Activated T-helper 17 cell treated with anti-CD3 and anti-CD28 coated beads, Interleukin-2, amount 50 U/mL, for 72 hours (primary cell): ENCODE measurements around the gene UBE2O. TPM values are rescaled to one million over a fixed set of nuclear protein-coding genes. Genes with fewer than 3 reads are reported as not detected.

Experiments
- ATAC-seq: fragments of 150-1000 bp; cut with Tn5 transposase; replicated peaks from 2 replicates; pipeline ENCODE4 v1.10.0; 2021; ENCODE audit warnings: mild to moderate bottlenecking, moderate library complexity
- H3K27ac Mint-ChIP-seq: one replicate; pipeline ENCODE4 v1.8.0; 2022; ENCODE audit warnings: mixed read lengths
- H3K27me3 Mint-ChIP-seq: one replicate; pipeline ENCODE4 v1.8.0; 2022; ENCODE audit warnings: mixed read lengths
- H3K36me3 Mint-ChIP-seq: one replicate; pipeline ENCODE4 v1.8.0; 2022; ENCODE audit warnings: low read depth, mild to moderate bottlenecking, mixed read lengths
- H3K4me1 Mint-ChIP-seq: one replicate; pipeline ENCODE4 v1.8.0; 2022; ENCODE audit warnings: mixed read lengths
- H3K4me3 Mint-ChIP-seq: one replicate; pipeline ENCODE4 v1.8.0; 2022; ENCODE audit warnings: mild to moderate bottlenecking, mixed read lengths
- H3K9me3 Mint-ChIP-seq: one replicate; pipeline ENCODE4 v1.8.0; 2022; ENCODE audit warnings: mixed read lengths
- total RNA-seq, 2 donors: library from RNA; stranded (reverse); gene quantifications; one replicate each; pipeline ENCODE4 v1.2.3, GENCODE V29; 2022

The UBE2O gene
- total RNA-seq, 2 donors from 2014 or later, result 35.3 to 38.7 TPM

DNA sequence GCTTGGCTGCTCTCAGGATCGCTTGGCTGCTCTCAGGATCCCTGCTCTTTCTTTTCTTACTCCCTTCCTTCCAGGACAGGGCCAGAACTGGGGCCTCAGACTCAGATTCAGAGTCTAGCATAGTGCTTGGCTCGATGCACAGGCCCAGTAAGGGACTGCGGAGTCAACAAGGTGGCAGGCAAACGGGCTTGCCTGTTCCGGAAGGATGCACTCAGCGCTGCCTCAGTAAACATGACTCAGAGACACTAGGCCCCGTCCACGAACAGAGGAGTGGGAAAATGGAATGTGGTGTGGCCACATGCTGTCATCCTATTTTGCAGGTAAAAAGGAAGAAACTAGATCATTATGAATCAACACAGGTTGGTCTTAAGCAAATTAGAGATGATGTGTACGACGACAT is 58.8 kb downstream of the UBE2O start:
- no peak for ATAC-seq
- Mint-ChIP-seq H3K4me3 (no peak overlapping the region), H3K9me3 (no peaks in the 10 kb centered on the region), H3K27ac (no peak overlapping the region), H3K4me1 (no peaks in the 10 kb centered on the region), H3K27me3 (no peaks in the 10 kb centered on the region), H3K36me3 (peaks cover 68% of the 10 kb centered on the region)

DNA sequence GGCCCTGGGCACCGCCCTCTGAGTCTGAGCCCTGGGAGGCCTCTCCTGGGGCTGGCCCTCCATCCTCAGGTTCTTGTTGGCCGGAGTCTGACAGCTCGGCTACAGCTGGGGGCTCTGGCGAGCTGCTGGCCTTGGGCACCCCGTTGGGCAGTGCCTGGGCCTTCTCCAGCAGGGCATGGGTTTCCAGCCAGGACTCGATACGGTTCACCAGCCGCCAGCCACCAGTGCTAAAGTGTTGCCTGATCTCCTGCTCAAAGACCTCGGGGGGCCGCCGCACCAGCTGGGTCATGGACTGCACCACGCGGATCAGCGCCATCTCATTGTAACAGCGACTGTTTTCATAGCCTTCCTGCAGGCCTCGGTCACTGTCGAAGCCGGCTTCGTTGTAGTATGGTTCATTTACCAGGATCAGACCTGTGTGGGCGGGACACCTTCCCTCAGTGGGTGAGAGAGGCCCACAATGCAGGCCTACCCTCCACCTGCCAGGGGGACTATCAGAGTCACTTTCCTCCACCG is 61.7 kb downstream of the UBE2O start:
- Mint-ChIP-seq H3K27ac (no peak overlapping the region), H3K9me3 (no peaks in the 10 kb centered on the region), H3K36me3 (peaks cover 47% of the 10 kb centered on the region), H3K4me3 (no peak overlapping the region), H3K27me3 (no peaks in the 10 kb centered on the region), H3K4me1 (no peaks in the 10 kb centered on the region)
- no peak for ATAC-seq

DNA sequence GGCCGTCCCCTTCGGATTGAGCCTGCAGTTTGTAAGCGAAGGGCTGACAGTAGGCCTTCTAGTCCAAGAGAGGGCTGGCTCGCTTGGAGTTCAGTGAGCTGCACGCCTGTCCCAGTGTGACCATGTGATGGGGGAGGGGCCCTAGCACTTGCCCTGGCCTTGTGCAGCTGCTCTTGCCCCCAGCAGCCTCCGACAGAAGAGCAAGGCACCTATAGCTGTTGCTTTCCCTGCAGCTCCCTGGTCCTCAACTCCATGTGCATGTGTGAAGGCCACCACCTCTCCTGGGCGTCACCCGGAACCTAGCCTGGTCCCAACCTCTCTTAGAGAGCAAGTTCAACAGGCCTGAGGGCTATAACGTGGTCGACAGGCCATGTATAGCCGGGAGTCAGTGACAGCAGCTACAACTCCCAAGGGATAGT is 62.9 kb downstream of the UBE2O start:
- H3K4me3 Mint-ChIP-seq, result no peak overlapping the region
- no peaks in the 10 kb centered on the region for H3K4me1 Mint-ChIP-seq
- H3K27ac Mint-ChIP-seq, result no peak overlapping the region
- peaks cover 35% of the 10 kb centered on the region for H3K36me3 Mint-ChIP-seq
- no peaks in the 10 kb centered on the region for H3K9me3 Mint-ChIP-seq
- no peak for ATAC-seq
- no peaks in the 10 kb centered on the region for H3K27me3 Mint-ChIP-seq

DNA sequence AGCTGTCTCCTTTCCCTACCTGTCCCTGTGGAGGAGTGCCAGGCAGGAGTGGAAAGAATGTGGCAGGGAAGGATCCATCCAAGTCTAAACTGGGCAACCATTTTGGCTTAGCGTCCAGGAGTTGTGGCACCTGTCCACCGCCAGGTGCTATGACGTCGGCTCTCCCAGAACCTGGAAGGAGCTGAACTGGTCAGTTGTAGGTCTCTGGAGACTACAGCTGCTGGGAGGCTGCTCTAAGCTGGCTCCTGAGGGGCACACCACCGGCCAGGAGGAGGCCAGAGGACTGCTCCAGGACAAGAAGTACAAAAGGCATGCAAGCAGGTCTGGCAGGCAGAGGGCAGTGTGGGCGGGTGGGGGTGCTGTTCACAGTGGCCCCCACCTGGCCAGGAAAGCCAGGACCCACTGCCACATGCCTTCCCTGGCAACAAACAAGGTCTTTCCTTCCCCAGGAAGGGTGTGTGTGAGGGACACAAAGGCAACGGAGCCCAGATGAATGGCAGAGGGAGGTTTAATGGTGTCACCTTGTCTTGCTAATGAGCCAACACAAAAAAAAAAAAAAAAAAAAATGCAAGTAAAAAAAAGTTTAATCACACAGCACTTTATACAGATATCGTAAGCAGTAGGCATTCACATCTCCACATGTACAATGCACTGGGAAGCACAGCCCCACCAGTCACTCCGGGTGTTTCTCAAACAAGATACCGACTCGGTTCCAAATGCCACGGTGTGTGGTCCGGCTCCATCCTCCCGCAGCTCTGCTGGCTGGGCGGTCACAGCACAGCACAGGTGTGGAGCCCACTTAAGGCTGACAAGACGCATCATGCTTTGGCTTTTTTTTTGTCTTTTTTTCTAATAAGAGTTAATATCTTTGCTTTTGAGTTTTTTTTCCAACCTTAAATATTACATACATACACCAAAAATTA is 63.7 kb downstream of the UBE2O start:
- Mint-ChIP-seq H3K4me1 (no peaks in the 10 kb centered on the region), H3K36me3 (peaks cover 30% of the 10 kb centered on the region), H3K27me3 (no peaks in the 10 kb centered on the region), H3K4me3 (no peak overlapping the region), H3K27ac (no peak overlapping the region), H3K9me3 (no peaks in the 10 kb centered on the region)
- no peak for ATAC-seq

DNA sequence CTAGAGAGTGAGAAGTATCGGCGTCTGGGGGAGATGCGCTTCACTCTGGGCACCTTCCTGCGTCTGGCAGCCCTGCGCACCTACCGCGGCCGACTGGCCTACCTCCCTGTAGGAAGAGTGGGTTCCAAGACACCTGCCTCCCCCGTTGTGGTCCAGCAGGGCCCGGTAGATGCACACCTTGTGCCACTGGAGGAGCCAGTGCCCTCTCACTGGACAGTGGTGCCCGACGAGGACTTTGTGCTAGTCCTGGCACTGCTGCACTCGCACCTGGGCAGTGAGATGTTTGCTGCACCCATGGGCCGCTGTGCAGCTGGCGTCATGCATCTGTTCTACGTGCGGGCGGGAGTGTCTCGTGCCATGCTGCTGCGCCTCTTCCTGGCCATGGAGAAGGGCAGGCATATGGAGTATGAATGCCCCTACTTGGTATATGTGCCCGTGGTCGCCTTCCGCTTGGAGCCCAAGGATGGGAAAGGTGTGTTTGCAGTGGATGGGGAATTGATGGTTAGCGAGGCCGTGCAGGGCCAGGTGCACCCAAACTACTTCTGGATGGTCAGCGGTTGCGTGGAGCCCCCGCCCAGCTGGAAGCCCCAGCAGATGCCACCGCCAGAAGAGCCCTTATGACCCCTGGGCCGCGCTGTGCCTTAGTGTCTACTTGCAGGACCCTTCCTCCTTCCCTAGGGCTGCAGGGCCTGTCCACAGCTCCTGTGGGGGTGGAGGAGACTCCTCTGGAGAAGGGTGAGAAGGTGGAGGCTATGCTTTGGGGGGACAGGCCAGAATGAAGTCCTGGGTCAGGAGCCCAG is 65.8 kb downstream of the UBE2O start:
- H3K4me3 Mint-ChIP-seq, result peak overlapping the region; percentile 51

DNA sequence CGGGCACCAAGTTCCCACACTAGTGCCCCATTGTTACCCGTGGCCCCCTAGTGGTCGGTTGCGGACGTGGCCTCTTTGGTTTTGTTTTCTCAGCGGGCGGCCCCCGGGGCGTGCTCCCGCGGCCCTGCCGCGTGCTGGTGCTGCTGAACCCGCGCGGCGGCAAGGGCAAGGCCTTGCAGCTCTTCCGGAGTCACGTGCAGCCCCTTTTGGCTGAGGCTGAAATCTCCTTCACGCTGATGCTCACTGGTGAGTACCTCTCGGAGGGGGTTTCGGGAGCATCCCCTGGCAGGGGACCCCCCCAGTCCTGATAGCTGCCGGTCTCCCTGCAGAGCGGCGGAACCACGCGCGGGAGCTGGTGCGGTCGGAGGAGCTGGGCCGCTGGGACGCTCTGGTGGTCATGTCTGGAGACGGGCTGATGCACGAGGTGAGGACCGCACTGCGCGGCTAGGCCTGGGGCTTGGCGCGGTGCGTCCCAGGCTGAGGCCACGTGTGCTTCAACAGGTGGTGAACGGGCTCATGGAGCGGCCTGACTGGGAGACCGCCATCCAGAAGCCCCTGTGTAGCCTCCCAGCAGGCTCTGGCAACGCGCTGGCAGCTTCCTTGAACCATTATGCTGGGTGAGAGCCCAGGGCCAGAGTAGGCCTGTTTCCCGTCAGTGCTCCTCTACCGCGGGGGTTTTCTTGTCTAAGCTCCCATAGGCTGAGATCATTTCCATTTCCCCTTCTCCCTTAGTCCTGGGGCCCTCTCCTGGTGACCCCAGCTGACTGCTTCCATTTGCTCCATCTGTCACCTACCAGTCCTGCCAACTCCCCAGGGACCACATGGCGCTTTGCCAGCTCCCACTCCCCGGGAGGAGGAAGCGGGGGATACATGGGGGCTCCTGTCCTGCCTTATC is 66.8 kb downstream of the UBE2O start:
- ATAC-seq, result peak; percentile 29
- Mint-ChIP-seq H3K36me3 (peaks cover 12% of the 10 kb centered on the region), H3K9me3 (no peaks in the 10 kb centered on the region), H3K4me1 (no peaks in the 10 kb centered on the region), H3K4me3 (peak overlapping the region; percentile 51), H3K27me3 (no peaks in the 10 kb centered on the region), H3K27ac (no peak overlapping the region)

More for the DNA sequence above, 65.8 kb downstream of the UBE2O start:
- Mint-ChIP-seq H3K27ac (no peak overlapping the region), H3K36me3 (peaks cover 20% of the 10 kb centered on the region), H3K4me1 (no peaks in the 10 kb centered on the region), H3K9me3 (no peaks in the 10 kb centered on the region), H3K27me3 (no peaks in the 10 kb centered on the region)
- ATAC-seq, result no peak

DNA sequence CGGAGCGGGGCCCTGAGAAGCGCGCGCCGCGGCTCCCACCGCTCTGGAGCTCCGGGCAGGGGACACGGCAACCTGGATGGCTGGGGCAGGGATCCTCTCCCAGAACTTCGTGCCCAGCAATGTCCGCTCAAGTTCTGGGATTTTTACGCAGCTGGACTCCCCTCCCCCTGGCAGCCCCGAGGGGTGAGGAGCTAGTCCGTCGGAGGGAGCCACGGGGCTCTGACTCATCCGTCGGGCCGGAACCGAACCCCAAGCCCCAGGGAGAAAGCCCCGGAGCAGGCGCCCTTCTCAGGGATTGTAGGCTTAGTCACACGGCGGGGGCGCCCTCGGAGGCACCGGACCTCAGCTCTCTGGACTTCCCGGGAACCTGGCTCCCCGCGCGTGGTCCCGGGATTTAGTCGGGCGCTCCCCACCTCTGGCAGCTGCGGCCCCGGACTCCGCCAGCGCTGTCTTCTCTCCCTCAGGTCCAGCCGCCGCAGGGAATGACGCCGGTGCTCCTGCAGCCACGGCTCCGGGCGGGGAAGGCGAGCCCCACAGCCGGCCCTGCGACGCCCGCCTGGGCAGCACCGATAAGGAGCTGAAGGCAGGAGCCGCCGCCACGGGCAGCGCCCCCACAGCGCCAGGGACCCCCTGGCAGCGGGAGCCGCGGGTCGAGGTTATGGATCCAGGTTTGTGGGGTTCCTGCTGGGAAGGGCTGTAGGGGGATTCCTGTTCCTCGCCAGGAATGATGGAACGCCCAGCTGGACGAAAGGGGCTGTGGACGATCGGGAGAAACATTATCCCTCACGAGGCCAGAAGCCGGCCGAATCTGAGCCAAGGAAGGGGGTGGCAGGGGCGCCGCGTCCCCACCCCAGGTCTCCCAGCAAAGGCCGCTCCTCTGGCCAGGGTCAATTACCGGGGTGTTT is 67.7 kb downstream of the UBE2O start:
- peak; percentile 20 for ATAC-seq
- Mint-ChIP-seq H3K4me3 (peak overlapping the region; percentile 51), H3K36me3 (peaks cover 5% of the 10 kb centered on the region), H3K27ac (no peak overlapping the region), H3K4me1 (no peaks in the 10 kb centered on the region), H3K9me3 (no peaks in the 10 kb centered on the region), H3K27me3 (no peaks in the 10 kb centered on the region)

DNA sequence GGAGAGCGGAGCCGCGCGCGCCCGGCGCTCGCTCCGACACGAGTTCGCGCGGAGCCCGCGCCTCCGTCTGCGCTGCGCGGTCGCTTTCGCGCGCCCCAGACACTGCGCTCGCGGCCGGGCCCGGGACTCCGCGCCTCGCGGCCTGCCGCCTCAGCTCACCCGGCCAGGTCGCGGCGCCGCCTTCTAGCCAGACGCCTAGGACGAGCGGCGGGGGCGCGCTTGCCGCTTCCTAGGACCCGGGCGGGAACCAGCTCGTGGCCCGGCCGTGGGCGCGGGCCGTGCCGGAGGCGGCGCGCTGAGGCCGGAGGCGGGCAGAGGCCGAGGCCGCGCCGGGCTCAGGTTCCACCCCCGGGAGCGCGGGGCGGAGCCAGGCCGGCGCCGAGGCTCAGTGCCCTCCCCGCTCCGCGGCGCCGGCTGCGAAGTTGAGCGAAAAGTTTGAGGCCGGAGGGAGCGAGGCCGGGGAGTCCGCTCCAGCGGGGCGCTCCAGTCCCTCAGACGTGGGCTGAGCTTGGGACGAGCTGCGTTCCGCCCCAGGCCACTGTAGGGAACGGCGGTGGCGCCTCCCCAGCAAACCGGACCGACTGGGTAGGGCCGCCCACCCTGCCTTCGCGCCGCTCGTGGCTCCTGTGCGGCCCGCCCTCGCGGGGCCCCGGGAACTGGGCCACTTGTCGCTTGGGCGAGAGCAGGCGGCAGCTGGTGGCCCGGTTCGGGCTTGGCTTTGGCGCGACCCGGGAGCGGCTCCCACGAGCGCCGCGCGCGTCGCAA is 68.5 kb downstream of the UBE2O start, which contains the start of gene SPHK1:
Gene SPHK1 (plus strand): TSS at position 388 of the 765 bp plus-strand sequence. CDS start 1,036 bp downstream, outside the sequence.
- Mint-ChIP-seq H3K9me3 (no peaks in the 10 kb centered on the region), H3K36me3 (no peaks in the 10 kb centered on the region), H3K4me3 (peak within 1 kb of the TSS; percentile 91), H3K27me3 (no peaks in the 10 kb centered on the region), H3K27ac (peak within 1 kb of the TSS; percentile 73), H3K4me1 (no peaks in the 10 kb centered on the region)
- ATAC-seq, result peak; percentile 73

DNA sequence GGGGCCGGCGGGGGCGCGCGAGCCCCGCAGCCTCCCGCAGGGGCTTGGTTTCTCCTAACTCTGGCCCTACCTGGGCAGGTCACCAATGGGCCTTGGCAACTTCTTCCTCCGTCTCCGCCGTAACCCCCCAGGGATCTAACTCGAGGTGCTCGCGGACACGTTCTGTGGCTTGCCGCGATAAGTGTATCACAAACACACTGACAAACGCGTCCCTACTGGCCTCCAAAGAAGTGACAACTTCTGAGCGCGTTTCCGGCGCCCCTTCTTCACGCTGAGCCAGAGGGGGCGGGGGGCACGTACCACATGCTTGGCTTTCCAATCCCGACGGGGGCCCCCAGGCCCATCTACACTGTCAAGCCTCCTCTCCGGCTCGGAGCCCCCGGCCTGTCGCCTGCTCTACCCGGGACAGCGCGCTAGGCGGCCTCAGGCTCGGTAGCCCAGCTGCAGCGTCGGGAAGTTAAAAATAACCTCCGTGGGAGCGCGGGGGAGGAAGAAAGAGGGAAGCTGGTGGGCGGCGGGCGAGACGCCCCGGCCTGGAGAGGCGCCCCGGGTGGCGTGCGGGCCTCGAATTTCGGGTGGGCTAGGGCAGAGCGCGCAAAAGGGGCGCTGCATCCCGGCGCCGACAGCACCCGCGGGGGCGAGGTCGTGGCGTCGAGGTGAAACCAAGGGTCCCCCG is 69.3 kb downstream of the UBE2O start:
- Mint-ChIP-seq H3K9me3 (no peaks in the 10 kb centered on the region), H3K4me1 (no peaks in the 10 kb centered on the region), H3K4me3 (peak overlapping the region; percentile 91), H3K27me3 (no peaks in the 10 kb centered on the region), H3K36me3 (no peaks in the 10 kb centered on the region), H3K27ac (peak overlapping the region; percentile 73)
- ATAC-seq, result peak; percentile 37

DNA sequence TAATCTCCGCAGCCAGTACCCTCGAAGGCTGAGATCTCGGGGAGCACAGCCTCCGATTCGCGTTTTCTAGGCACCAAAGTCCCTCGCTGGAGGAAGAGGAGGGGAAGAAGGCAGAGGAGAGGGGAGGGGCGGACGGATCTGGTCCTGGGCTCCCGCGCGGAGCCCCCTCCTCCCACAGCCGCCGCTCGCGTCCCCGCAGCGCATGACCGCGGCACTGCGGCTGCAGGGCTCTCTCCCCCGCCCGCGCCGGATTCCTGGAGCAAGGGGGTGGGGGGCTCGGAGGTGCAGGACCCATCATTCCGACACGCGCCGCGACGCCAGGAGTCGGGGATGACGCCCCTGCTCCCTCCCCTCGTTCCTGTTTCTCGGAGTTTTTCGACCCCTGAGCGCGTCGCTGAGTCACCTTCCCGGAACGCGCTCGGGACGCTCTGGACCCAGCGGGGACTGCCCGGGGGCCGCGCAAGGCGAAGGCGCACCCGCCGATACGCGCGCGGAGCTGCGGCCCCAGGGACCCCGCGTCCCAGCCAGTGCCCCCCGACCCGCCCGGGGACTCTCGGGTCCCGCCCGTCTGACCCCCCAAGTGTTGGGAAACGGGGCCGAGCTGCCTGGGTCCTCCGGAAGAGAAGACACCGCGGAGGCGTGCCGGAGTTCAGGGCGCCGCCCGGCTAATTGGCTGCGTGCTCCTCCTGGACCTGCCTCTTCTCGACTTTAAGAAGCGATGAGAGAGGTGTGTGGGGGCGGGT is 70.0 kb downstream of the UBE2O start:
- peak; percentile 66 for ATAC-seq
- H3K4me1 Mint-ChIP-seq, result no peaks in the 10 kb centered on the region
- no peaks in the 10 kb centered on the region for H3K36me3 Mint-ChIP-seq
- H3K27me3 Mint-ChIP-seq, result no peaks in the 10 kb centered on the region
- no peak overlapping the region for H3K27ac Mint-ChIP-seq
- H3K4me3 Mint-ChIP-seq, result peak overlapping the region; percentile 91
- no peaks in the 10 kb centered on the region for H3K9me3 Mint-ChIP-seq

DNA sequence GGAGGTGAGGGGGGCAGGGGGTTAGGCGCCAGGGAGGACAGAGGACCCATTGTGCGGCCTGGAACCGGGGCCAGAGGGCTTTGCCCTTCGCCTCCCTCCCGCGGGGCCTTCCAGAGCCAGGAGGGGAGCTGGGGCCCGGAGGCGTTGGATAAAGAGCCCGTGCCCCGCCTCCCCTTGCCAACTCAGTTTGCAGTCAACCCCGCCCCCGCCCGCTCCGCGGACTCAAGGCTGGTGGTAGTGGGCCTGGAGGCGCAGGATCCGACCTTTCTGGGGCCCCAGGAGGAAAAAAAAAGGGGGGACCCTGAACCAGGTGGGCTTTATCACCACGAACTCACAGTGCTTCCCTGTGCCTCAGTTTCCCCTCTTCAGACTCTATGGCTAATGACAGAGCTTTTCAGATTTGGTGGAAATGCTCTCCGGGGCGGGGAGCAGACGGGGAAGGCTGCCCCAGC is 70.6 kb downstream of the UBE2O start:
- Mint-ChIP-seq H3K9me3 (no peaks in the 10 kb centered on the region), H3K4me3 (peak overlapping the region; percentile 91), H3K36me3 (no peaks in the 10 kb centered on the region), H3K27me3 (no peaks in the 10 kb centered on the region), H3K27ac (no peak overlapping the region), H3K4me1 (no peaks in the 10 kb centered on the region)
- no peak for ATAC-seq
